GM12872 (cell line): ENCODE data around the gene RNF180.

Experiments
- CTCF ChIP-seq: IDR thresholded peaks from 3 replicates; pipeline ENCODE4 v1.5.1; 2011; ENCODE audit warnings: low read depth, mild to moderate bottlenecking, low read length, moderate library complexity; ENCODE audit not compliant: insufficient read depth

The RNF180 gene

DNA sequence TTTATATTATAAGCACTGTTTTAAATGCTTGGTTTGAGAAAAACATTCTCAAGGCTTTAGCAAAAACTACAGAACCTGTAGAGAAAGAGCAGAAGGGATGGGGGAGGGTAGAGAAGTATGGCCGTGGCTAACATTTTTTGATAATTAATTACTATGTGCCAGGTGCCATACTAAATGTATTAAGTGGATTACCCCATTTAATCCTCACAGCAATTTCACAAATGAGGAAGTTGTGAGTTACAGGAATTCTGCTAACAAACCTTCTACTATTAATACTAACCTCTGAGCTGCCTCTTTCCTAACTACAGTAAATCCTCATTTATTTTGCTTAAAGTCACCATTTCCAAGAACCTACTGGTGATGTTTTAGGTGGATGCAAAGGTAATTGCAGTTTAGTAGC, 157.9 kb downstream of the RNF180 start:
- TF ChIP-seq CTCF = no peak

DNA sequence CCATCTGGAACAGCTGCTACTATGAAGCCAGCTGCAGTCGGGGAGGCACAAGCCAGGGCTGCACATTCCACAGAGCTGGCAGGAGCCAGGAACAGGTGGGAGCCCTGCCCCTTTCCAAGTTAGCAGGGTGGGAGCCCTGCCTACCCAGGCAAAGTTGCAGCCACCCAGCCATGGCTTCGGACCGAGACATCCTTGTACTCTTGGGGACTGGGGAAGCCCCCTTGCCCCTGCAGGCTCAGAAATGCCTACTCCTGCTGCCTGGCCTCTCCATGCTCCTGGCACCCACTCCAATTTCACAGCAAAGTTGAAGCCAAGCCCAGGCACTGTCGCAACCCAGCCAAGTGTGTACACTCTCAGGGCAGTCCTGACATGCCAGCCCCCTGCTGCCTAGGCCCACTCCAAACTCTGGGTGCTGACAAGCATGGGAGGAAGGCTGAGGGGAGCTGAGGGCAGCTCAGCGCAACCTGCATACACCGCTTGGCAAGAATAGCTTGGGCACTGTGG, 165.1 kb downstream of the RNF180 start:
- TF ChIP-seq CTCF = no peak

DNA sequence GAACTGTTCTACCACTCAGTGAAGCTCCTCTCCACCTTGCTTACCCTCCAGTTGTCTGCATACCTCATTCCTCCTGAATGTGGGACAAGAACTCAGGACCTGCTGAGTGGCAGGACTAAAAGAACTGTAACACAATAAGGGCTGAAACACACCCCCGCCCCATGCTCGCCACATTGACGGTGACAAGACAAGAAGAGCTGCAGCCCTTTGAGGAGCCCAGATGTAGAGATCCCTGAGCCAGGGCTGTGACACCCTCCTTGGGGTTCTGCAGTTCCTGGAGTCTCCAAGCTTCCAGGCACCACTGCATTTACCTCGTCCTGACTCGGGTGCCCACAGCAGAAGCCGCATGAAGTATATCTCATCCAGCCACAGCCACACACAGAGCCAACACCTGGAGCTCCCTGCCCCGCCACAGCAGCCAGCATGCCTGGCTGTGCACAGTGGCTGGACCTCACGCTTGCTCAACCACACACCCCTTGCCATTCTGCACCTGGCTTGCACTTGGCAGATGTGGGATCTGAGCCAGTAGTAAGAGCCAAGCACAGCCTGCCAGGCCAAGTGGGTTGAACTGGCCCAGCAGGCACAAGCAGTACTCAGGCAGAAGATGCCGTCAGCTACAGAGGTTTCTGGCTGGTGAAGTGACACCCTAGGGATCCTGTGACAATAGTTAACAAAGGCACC, 166.1 kb downstream of the RNF180 start:
- TF ChIP-seq CTCF = no peak

DNA sequence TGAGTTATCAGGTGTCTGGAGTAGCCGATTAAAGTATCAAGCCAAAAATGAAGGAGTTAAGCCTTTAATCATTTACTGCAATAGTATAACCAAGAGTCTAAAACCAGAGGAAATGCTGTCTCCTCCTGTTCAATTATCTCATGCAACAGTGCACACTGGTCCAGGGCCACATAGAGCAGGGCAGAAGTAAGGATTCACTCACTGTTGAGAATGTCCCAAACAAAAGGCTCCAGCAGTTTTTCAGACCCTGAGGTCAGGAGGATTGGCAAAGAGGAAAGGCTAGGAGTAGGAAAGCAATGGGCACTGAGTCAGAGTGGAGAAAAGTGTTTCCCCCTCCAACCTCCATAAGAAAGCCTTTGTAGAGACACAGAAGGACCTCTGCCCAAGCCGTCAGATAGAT, 168.2 kb downstream of the RNF180 start:
- no peak for TF ChIP-seq CTCF

- TF ChIP-seq CTCF = no peak
Measured at GRCh38 chr5:64339769-64340168, 174.1 kb downstream of the RNF180 start.

GRCh38 chr5:64340293-64340692, 174.7 kb downstream of the RNF180 start:
- TF ChIP-seq CTCF = no peak

GRCh38 chr5:64341340-64341739, 175.7 kb downstream of the RNF180 start:
- no peak for TF ChIP-seq CTCF

GRCh38 chr5:64344501-64344900, 178.9 kb downstream of the RNF180 start:
- TF ChIP-seq CTCF = no peak
